Measurements from ENCODE around the gene VWC2L. TPM values are rescaled to one million over a fixed set of nuclear protein-coding genes. Genes with fewer than 3 reads are reported as not detected.

VWC2L gene
- total RNA-seq, 4 donors from 2014 or later = not detected

DNA sequence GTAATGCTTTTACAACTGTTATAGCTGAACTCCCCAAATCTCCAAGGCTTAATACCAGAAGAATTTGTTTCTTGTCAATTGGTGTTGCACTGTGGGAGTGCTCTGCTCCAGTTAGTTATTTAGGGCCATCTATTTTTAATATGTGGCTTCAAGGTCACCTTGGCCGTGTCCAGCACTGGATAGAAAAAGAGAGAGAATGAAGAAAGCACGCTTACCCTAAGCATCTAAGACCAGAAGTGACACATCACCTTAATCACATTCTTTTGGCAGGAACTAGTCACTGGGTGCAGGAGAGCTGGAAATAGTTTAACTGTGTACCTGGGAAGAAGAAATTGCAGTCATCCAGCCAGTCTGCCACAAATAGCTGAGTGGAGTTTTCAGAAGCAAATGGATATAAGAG lies 78.8 kb downstream of the VWC2L start:
- intact Hi-C loops (cut with DNase I) = no loop called here
- Histone ChIP-seq H3K27ac (no peak overlapping the region), H3K9me3 (no peaks in the 10 kb centered on the region), H3K27me3 (no peaks in the 10 kb centered on the region), H3K36me3 (no peaks in the 10 kb centered on the region), H3K4me3 (no peak overlapping the region), H3K4me1 (no peaks in the 10 kb centered on the region)
- no peak for TF ChIP-seq POLR2A (IDR thresholded peaks at IDR 0.05)
- TF ChIP-seq, protein P1, sequence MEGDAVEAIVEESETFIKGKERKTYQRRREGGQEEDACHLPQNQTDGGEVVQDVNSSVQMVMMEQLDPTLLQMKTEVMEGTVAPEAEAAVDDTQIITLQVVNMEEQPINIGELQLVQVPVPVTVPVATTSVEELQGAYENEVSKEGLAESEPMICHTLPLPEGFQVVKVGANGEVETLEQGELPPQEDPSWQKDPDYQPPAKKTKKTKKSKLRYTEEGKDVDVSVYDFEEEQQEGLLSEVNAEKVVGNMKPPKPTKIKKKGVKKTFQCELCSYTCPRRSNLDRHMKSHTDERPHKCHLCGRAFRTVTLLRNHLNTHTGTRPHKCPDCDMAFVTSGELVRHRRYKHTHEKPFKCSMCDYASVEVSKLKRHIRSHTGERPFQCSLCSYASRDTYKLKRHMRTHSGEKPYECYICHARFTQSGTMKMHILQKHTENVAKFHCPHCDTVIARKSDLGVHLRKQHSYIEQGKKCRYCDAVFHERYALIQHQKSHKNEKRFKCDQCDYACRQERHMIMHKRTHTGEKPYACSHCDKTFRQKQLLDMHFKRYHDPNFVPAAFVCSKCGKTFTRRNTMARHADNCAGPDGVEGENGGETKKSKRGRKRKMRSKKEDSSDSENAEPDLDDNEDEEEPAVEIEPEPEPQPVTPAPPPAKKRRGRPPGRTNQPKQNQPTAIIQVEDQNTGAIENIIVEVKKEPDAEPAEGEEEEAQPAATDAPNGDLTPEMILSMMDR (IDR thresholded peaks at IDR 0.05) = no peak
- WGBS, 2 donors = 47 to 51% methylated on average over 2 of the region's 2 CpGs
- DNase-seq = no peak

DNA sequence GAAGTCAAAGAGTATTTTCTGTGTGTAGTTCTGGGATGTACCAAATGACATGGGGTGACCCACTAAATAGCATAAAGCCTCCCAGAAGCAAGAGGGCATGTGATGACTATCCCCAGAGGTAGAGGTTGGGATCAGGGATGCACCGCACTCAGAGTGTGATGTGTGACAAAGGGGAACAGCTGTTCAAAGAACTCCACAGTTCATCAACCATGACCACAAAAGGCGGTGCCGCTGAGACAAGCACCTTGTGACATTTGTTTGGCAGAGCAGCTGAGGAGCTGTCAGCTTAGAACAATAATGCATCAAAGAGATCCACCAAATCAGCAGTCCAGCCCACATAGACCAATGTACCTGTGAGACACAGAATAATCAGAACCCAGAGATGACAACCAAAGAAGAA lies 81.3 kb downstream of the VWC2L start:
- Histone ChIP-seq H3K4me3 (no peak overlapping the region), H3K27me3 (no peaks in the 10 kb centered on the region), H3K4me1 (no peaks in the 10 kb centered on the region), H3K36me3 (no peaks in the 10 kb centered on the region), H3K9me3 (no peaks in the 10 kb centered on the region), H3K27ac (no peak overlapping the region)
- DNase-seq = no peak
- intact Hi-C loops (cut with DNase I) = no loop called here
- TF ChIP-seq, protein P1 (IDR thresholded peaks at IDR 0.05) = no peak
- TF ChIP-seq POLR2A (IDR thresholded peaks at IDR 0.05) = no peak
- 20 to 28% methylated on average over 3 of the region's 3 CpGs for WGBS, 2 donors

DNA sequence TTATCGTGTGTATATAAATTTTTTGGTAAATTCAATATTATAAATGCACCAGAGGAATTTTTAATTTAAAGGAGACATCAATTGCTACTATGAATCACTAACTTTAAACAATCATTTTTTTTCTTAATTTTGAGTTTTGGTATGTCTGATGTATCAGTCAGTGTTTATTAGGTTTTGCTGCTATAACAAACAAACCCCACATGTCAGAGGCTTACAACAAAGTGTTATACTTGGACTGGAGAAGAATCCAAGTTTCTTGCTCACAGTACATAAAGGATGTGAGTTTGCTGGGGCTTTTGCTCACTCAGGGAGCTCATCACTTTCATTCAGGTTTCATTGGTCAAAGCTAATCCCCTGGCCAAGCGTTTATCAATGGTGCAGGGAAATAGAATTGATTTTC lies 81.8 kb downstream of the VWC2L start:
- TF ChIP-seq POLR2A (IDR thresholded peaks at IDR 0.05) = no peak
- TF ChIP-seq, protein P1 (IDR thresholded peaks at IDR 0.05) = no peak
- Histone ChIP-seq H3K36me3 (no peaks in the 10 kb centered on the region), H3K4me3 (no peak overlapping the region), H3K9me3 (no peaks in the 10 kb centered on the region), H3K27me3 (no peaks in the 10 kb centered on the region), H3K27ac (no peak overlapping the region), H3K4me1 (no peaks in the 10 kb centered on the region)
- intact Hi-C loops (cut with DNase I) = no loop called here
- DNase-seq = no peak
- WGBS, 2 donors = 84 to 86% methylated on average over 2 of the region's 2 CpGs

DNA sequence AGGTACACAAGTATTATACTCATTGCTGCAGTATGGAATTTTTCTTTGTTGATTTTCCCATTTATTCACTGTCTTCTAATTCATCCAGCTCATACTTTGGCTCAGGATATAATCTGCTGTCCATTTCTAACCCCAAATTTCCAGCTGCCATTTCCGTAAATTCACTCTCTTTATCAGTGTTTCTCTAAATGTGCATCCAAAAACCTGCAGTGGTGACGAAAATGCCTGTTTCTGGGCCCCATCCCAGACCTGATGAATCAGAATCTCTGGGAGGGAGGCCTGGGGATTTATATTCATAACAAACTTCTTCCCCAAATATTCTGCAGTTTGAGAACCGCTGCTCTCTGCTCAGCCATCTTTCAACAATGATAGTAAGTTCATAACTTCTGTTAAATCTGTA lies 86.6 kb downstream of the VWC2L start:
- Histone ChIP-seq H3K4me1 (no peaks in the 10 kb centered on the region), H3K9me3 (no peaks in the 10 kb centered on the region), H3K4me3 (no peak overlapping the region), H3K27ac (no peak overlapping the region), H3K27me3 (no peaks in the 10 kb centered on the region), H3K36me3 (no peaks in the 10 kb centered on the region)
- DNase-seq = no peak
- no peak for TF ChIP-seq POLR2A (IDR thresholded peaks at IDR 0.05)
- TF ChIP-seq, protein P1 (IDR thresholded peaks at IDR 0.05) = no peak
- intact Hi-C loops (cut with DNase I) = no loop called here
- 70 to 74% methylated on average over 3 of the region's 3 CpGs for WGBS, 2 donors

GRCh38 chr2:214503568-214503967 lies 92.7 kb downstream of the VWC2L start:
- WGBS, 2 donors = 76 to 79% methylated on average over 1 of the region's 1 CpG
- Histone ChIP-seq H3K9me3 (no peaks in the 10 kb centered on the region), H3K4me3 (no peak overlapping the region), H3K4me1 (no peaks in the 10 kb centered on the region), H3K36me3 (no peaks in the 10 kb centered on the region), H3K27me3 (no peaks in the 10 kb centered on the region), H3K27ac (no peak overlapping the region)
- intact Hi-C loops (cut with DNase I) = no loop called here
- TF ChIP-seq, protein P1 (IDR thresholded peaks at IDR 0.05) = no peak
- no peak for TF ChIP-seq POLR2A (IDR thresholded peaks at IDR 0.05)
- DNase-seq = no peak

Data from esophagus squamous epithelium (tissue), 5 donors.